IMR-90 (cell line): ENCODE measurements around the gene OR4B1. TPM values are rescaled to one million over a fixed set of nuclear protein-coding genes. Genes with fewer than 3 reads are reported as not detected.

Experiments used
- ATAC-seq: fragments of 200-7000 bp; cut with Tn5 transposase; 2 replicates; pipeline ENCODE4 v1.9.1; 2020; ENCODE audit warnings: low read depth, mild to moderate bottlenecking, moderate library complexity
- BruUV-seq: library from RNA; stranded (reverse); fragments of 400-500 nt; replicated peaks from 2 replicates; lab custom pipeline; 2021; lab: Mats Ljungman, UMichigan
- CTCF ChIA-PET: fragments of 300-600 bp; formaldehyde crosslinking; extraction: SDS; loops from one replicate; lab custom pipeline; 2021; ENCODE audit warnings: antibody characterized with exemption; lab: Yijun Ruan, JAX
- POLR2A ChIA-PET: fragments of 300-600 bp; sonication (Branson Sonifier 250); formaldehyde crosslinking; loops from one replicate; lab custom pipeline; 2022; ENCODE audit warnings: antibody characterized with exemption; ENCODE audit not compliant: unreplicated experiment; lab: Charles Lee
- DNase-seq: peaks from one replicate; pipeline ENCODE4 v3.0.0; 2013
- H2AFZ ChIP-seq: replicated peaks from 2 replicates; pipeline ENCODE3; 2013; ENCODE audit warnings: low read length, mild to moderate bottlenecking; ENCODE audit not compliant: poor library complexity
- H2AK5ac ChIP-seq: 2 replicates; pipeline ENCODE4 v1.6.1; 2013; ENCODE audit warnings: low read depth, low read length, inconsistent platforms
- H2AK9ac ChIP-seq: replicated peaks from 2 replicates; pipeline ENCODE3; 2013; ENCODE audit warnings: mild to moderate bottlenecking, low read depth, low read length, moderate library complexity; ENCODE audit not compliant: poor library complexity
- H2BK120ac ChIP-seq: 2 replicates; pipeline ENCODE4 v1.6.1; 2013; ENCODE audit warnings: low read depth, low read length, inconsistent platforms
- H2BK15ac ChIP-seq: 3 replicates; pipeline ENCODE4 v1.6.1; 2013; ENCODE audit warnings: low read depth, low read length, inconsistent platforms
- H2BK20ac ChIP-seq: 2 replicates; pipeline ENCODE4 v1.6.1; 2013; ENCODE audit warnings: low read depth, mild to moderate bottlenecking, inconsistent platforms, low read length, moderate library complexity
- H2BK5ac ChIP-seq: 2 replicates; pipeline ENCODE4 v1.6.1; 2013; ENCODE audit warnings: mild to moderate bottlenecking, low read depth, low read length, inconsistent platforms; ENCODE audit not compliant: poor library complexity, severe bottlenecking
- H3K14ac ChIP-seq: replicated peaks from 2 replicates; pipeline ENCODE4 v1.6.1; 2013; ENCODE audit warnings: low read depth, low read length, inconsistent platforms
- H3K18ac ChIP-seq: 2 replicates; pipeline ENCODE4 v1.6.1; 2013; ENCODE audit warnings: low read depth, low read length, control low read depth
- H3K23ac ChIP-seq: 2 replicates; pipeline ENCODE4 v1.6.1; 2013; ENCODE audit warnings: low read depth, low read length, inconsistent platforms
- H3K27ac ChIP-seq: 2 replicates; pipeline ENCODE4 v1.5.1; 2013; ENCODE audit warnings: mild to moderate bottlenecking, control low read depth, low read length; ENCODE audit not compliant: insufficient read depth
- H3K27me3 ChIP-seq: 2 replicates; pipeline ENCODE4 v1.6.1; 2013; ENCODE audit warnings: low read length; ENCODE audit not compliant: control insufficient read depth, insufficient read depth
- H3K36me3 ChIP-seq: 2 replicates; pipeline ENCODE4 v1.6.1; 2013; ENCODE audit warnings: low read length, mixed read lengths; ENCODE audit not compliant: control insufficient read depth, insufficient read depth
- H3K4ac ChIP-seq: 2 replicates; pipeline ENCODE4 v1.6.1; 2013; ENCODE audit warnings: low read depth, low read length, inconsistent platforms
- H3K4me1 ChIP-seq: 2 replicates; pipeline ENCODE4 v1.6.1; 2013; ENCODE audit warnings: low read length, mixed read lengths; ENCODE audit not compliant: control insufficient read depth, insufficient read depth
- H3K4me2 ChIP-seq: 2 replicates; pipeline ENCODE4 v1.6.1; 2013; ENCODE audit warnings: low read depth, mild to moderate bottlenecking, control low read depth, low read length, moderate library complexity
- H3K4me3 ChIP-seq: 2 replicates; pipeline ENCODE4 v1.5.1; 2013; ENCODE audit warnings: low read depth, mild to moderate bottlenecking, control low read depth, low read length, moderate library complexity; ENCODE audit not compliant: insufficient read depth
- H3K56ac ChIP-seq: 2 replicates; pipeline ENCODE4 v1.6.1; 2013; ENCODE audit warnings: low read length, inconsistent platforms; ENCODE audit not compliant: insufficient read depth; ENCODE audit errors: extremely low read depth
- H3K79me1 ChIP-seq, 2 experiments: 2 replicates each; pipeline ENCODE4 v1.6.1; 2013; ENCODE audit warnings: low read length in 2 of 2, inconsistent platforms in 1 of 2, low read depth in 1 of 2
- H3K9ac ChIP-seq: 2 replicates; pipeline ENCODE4 v1.6.1; 2013; ENCODE audit warnings: low read depth, low read length, control low read depth
- H3K9me1 ChIP-seq: 2 replicates; pipeline ENCODE4 v1.6.1; 2013; ENCODE audit warnings: low read length, inconsistent platforms; ENCODE audit not compliant: insufficient read depth
- H3K9me3 ChIP-seq: 2 replicates; pipeline ENCODE4 v1.6.1; 2013; ENCODE audit warnings: low read length; ENCODE audit not compliant: control insufficient read depth, insufficient read depth
- H4K20me1 ChIP-seq: 2 replicates; pipeline ENCODE4 v1.6.1; 2013; ENCODE audit warnings: low read length, inconsistent platforms; ENCODE audit not compliant: insufficient read depth
- H4K5ac ChIP-seq: 2 replicates; pipeline ENCODE4 v1.6.1; 2013; ENCODE audit warnings: mild to moderate bottlenecking, low read depth, low read length, control low read depth
- H4K8ac ChIP-seq, 2 experiments: 2 replicates each; pipeline ENCODE4 v1.6.1; 2013; ENCODE audit warnings: low read depth in 2 of 2, low read length in 2 of 2, control low read depth in 1 of 2, inconsistent platforms in 1 of 2
- H4K91ac ChIP-seq: 2 replicates; pipeline ENCODE4 v1.6.1; 2013; ENCODE audit warnings: low read depth, low read length, inconsistent platforms; ENCODE audit not compliant: insufficient read depth
- BHLHE40 ChIP-seq: fragments of 150-350 bp; IDR thresholded peaks from 2 replicates; pipeline ENCODE4 v1.6.1; 2016; ENCODE audit warnings: mild to moderate bottlenecking, low read depth, low read length
- ELK1 ChIP-seq: fragments of 150-350 bp; IDR thresholded peaks from 2 replicates; pipeline ENCODE4 v1.6.1; 2016; ENCODE audit warnings: low read depth, mild to moderate bottlenecking, low read length, moderate library complexity, borderline replicate concordance
- FOS ChIP-seq: fragments of 150-350 bp; IDR thresholded peaks from 2 replicates; pipeline ENCODE4 v1.6.1; 2016; ENCODE audit warnings: low read depth, low read length
- MAFK ChIP-seq: IDR thresholded peaks from 2 replicates; pipeline ENCODE4 v1.6.1; 2012; ENCODE audit warnings: low read depth, low read length, improper control_type of control experiment
- POLR2A ChIP-seq: IDR thresholded peaks from 2 replicates; pipeline ENCODE4 v1.6.1; 2012; ENCODE audit warnings: mild to moderate bottlenecking, low read depth, low read length
- RCOR1 ChIP-seq: IDR thresholded peaks from 2 replicates; pipeline ENCODE4 v1.6.1; 2012; ENCODE audit warnings: mild to moderate bottlenecking, low read length, improper control_type of control experiment; ENCODE audit not compliant: insufficient replicate concordance
- WGBS, 2 experiments: methylation state at CpG; one replicate each; pipeline versions ENCODE4 v1.1.5 to v1.1.7; 2013; ENCODE audit warnings: missing lambda C conversion rate in 2 of 2; ENCODE audit not compliant: insufficient read length in 1 of 2; ENCODE audit errors: extremely low coverage in 2 of 2; 5-methylcytosine and 5-hydroxymethylcytosine counted together
- dilution Hi-C: fragments of 300-500 bp; cut with HindIII; formaldehyde crosslinking; loops from one replicate; pipeline ENCODE4 v1.14.3; 2018; ENCODE audit warnings: low sequenced_read_pairs; ENCODE audit not compliant: unreplicated experiment
- in situ Hi-C: fragments of 300-500 bp; cut with MboI; formaldehyde crosslinking; loops from 3 replicates; pipeline ENCODE4 v1.14.3; 2019; ENCODE audit warnings: low sequenced_read_pairs, inconsistent platforms, mixed read lengths
- intact Hi-C: fragments of 100-400 bp; cut with micrococcal nuclease; formaldehyde crosslinking; loops from 2 replicates; pipeline ENCODE4 v1.10.0; 2022
- polyA plus RNA-seq, 3 experiments: library from polyadenylated mRNA; depleted of rRNA; stranded (reverse); fragments of >200 nt; gene quantifications; 2 replicates each; pipeline ENCODE4 v1.2.3, GENCODE V29; 2012; ENCODE audit warnings: low replicate concordance in 1 of 3
- total RNA-seq: library from RNA; depleted of rRNA; stranded (reverse); fragments of >200 nt; gene quantifications from 2 replicates; pipeline ENCODE4 v1.2.3, GENCODE V29; 2012
- TF ChIP-seq, protein P1 (sequence below): conservative IDR thresholded peaks from 2 replicates; pipeline ENCODE4 v1.5.1; 2012; ENCODE audit warnings: mild to moderate bottlenecking, low read depth, low read length, improper control_type of control experiment
- TF ChIP-seq, protein P2 (sequence below): fragments of 150-350 bp; IDR thresholded peaks from 2 replicates; pipeline ENCODE4 v1.6.1; 2017; ENCODE audit warnings: mild to moderate bottlenecking, antibody characterized with exemption, low read length, low read depth

The OR4B1 gene
- total and polyA plus RNA-seq, 2 of the 4 experiments (the other 2 are of a cell fraction) = not detected

DNA sequence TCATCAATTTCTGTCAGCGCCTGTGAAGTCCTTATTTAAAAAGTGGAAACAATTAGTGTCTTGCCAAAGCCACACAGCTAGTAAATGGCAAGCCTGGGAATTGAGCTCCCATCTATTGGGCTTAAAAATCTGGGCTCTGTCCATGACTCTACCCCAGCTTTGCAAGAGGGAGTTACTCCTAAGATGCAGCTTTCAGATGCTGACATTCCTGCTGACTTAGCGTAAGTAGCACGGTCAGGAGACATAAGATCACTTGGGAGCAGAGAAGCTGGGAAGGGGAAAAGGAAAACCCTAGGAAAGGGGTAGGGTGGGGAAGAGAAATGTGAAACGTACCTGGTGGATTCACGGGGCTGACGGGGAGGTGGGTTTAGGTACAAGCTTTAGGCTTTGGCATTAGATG lies 36.0 kb upstream of the OR4B1 start:
- Histone ChIP-seq H3K23ac (no peak overlapping the region), H4K20me1 (no peaks in the 10 kb centered on the region), H2BK120ac (no peak overlapping the region), H2AK5ac (no peak overlapping the region), H3K4ac (no peak overlapping the region), H3K27me3 (no peaks in the 10 kb centered on the region; the same call in 1 of the 2 replicates), H2BK5ac (no peak overlapping the region), H3K9me1 (no peaks in the 10 kb centered on the region), H4K91ac (no peak overlapping the region), H3K36me3 (no peaks in the 10 kb centered on the region), H3K18ac (no peak overlapping the region), H3K4me1 (no peaks in the 10 kb centered on the region), H3K4me2 (no peak overlapping the region), H3K27ac (no peak overlapping the region), H3K79me1 (no peaks in the 10 kb centered on the region), H2BK15ac (no peak overlapping the region), H2BK20ac (no peak overlapping the region), H3K9me3 (no peaks in the 10 kb centered on the region), H4K8ac (no peak overlapping the region), H4K5ac (no peak overlapping the region), H3K14ac (no peak overlapping the region), H2AK9ac (no peak overlapping the region), H2AFZ (no peak overlapping the region), H3K4me3 (no peak overlapping the region), H3K9ac (no peak overlapping the region), H3K56ac (no peak overlapping the region)
- ChIA-PET POLR2A (interaction anchor here (0.5 kb wide), 1 partner anchor 1726 kb away, joined by 4 read pairs; no protein-coding TSS in a partner anchor), CTCF (no interaction called here)
- BruUV-seq = no TSS peak
- intact Hi-C loops = no loop called here
- in situ Hi-C loops = no loop called here
- dilution Hi-C loops = no loop called here
- no peak for TF ChIP-seq MAFK
- no peak for TF ChIP-seq BHLHE40
- TF ChIP-seq ELK1 = no peak
- TF ChIP-seq POLR2A = no peak
- no peak for TF ChIP-seq RCOR1
- TF ChIP-seq, protein P1, sequence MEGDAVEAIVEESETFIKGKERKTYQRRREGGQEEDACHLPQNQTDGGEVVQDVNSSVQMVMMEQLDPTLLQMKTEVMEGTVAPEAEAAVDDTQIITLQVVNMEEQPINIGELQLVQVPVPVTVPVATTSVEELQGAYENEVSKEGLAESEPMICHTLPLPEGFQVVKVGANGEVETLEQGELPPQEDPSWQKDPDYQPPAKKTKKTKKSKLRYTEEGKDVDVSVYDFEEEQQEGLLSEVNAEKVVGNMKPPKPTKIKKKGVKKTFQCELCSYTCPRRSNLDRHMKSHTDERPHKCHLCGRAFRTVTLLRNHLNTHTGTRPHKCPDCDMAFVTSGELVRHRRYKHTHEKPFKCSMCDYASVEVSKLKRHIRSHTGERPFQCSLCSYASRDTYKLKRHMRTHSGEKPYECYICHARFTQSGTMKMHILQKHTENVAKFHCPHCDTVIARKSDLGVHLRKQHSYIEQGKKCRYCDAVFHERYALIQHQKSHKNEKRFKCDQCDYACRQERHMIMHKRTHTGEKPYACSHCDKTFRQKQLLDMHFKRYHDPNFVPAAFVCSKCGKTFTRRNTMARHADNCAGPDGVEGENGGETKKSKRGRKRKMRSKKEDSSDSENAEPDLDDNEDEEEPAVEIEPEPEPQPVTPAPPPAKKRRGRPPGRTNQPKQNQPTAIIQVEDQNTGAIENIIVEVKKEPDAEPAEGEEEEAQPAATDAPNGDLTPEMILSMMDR = no peak
- TF ChIP-seq FOS = no peak
- TF ChIP-seq, protein P2, sequence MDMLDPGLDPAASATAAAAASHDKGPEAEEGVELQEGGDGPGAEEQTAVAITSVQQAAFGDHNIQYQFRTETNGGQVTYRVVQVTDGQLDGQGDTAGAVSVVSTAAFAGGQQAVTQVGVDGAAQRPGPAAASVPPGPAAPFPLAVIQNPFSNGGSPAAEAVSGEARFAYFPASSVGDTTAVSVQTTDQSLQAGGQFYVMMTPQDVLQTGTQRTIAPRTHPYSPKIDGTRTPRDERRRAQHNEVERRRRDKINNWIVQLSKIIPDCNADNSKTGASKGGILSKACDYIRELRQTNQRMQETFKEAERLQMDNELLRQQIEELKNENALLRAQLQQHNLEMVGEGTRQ = no peak
- ATAC-seq = no peak
- WGBS, 2 experiments = 83% methylated on average over 1 of the region's 6 CpGs; no CpG with 5 or more reads in 1 of the 2 experiments
- no peak for DNase-seq
